ENCODE measurements around the gene HIP1R.
"Not testable (repeated sequence)": the region's sequence is repeated elsewhere in the genome, so short reads cannot be mapped to it uniquely, and the experiment has no call there.

DNA sequence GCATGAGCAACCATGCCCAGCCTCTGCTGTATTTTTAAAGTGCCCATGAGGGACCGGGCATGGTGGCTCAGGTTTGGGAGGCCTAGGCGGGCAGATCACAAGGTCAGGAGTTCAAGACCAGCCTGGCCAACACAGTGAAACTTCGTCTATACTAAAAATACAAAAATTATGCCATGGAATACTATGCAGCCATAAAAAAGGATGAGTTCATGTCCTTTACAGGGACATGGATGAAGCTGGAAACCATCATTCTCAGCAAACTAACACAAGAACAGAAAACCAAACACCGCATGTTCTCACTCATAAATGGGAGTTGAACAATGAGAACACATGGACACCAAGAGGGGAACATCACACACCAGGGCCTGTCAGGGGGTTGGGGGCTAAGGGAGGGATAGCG, 70.0 kb downstream of the HIP1R start:
- TF ChIP-seq, protein P1, sequence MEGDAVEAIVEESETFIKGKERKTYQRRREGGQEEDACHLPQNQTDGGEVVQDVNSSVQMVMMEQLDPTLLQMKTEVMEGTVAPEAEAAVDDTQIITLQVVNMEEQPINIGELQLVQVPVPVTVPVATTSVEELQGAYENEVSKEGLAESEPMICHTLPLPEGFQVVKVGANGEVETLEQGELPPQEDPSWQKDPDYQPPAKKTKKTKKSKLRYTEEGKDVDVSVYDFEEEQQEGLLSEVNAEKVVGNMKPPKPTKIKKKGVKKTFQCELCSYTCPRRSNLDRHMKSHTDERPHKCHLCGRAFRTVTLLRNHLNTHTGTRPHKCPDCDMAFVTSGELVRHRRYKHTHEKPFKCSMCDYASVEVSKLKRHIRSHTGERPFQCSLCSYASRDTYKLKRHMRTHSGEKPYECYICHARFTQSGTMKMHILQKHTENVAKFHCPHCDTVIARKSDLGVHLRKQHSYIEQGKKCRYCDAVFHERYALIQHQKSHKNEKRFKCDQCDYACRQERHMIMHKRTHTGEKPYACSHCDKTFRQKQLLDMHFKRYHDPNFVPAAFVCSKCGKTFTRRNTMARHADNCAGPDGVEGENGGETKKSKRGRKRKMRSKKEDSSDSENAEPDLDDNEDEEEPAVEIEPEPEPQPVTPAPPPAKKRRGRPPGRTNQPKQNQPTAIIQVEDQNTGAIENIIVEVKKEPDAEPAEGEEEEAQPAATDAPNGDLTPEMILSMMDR (conservative IDR thresholded peaks at IDR 0.05; ENCODE audit: low read depth, low read length): not testable (repeated sequence)
- TF ChIP-seq USF2 (IDR thresholded peaks at IDR 0.05; ENCODE audit: low read depth, low read length); CEBPB (IDR thresholded peaks at IDR 0.05; ENCODE audit: low read depth, low read length); POLR2A (IDR thresholded peaks at IDR 0.05; ENCODE audit: low read depth, low read length); FOS (IDR thresholded peaks at IDR 0.05; ENCODE audit: low read depth, low read length); MXI1 (IDR thresholded peaks at IDR 0.05; ENCODE audit: borderline replicate concordance, low read depth, low read length); MAZ (IDR thresholded peaks at IDR 0.05; ENCODE audit: borderline replicate concordance, low read depth, low read length); RCOR1 (IDR thresholded peaks at IDR 0.05; ENCODE audit: insufficient replicate concordance, low read length); CHD1 (IDR thresholded peaks at IDR 0.05; ENCODE audit: low read depth, low read length); BHLHE40 (IDR thresholded peaks at IDR 0.05; ENCODE audit: low read depth, low read length); SMC3 (IDR thresholded peaks at IDR 0.05; ENCODE audit: low read depth, low read length); RAD21 (IDR thresholded peaks at IDR 0.05; ENCODE audit: low read length): not testable (repeated sequence)
- TF ChIP-seq, protein P2, sequence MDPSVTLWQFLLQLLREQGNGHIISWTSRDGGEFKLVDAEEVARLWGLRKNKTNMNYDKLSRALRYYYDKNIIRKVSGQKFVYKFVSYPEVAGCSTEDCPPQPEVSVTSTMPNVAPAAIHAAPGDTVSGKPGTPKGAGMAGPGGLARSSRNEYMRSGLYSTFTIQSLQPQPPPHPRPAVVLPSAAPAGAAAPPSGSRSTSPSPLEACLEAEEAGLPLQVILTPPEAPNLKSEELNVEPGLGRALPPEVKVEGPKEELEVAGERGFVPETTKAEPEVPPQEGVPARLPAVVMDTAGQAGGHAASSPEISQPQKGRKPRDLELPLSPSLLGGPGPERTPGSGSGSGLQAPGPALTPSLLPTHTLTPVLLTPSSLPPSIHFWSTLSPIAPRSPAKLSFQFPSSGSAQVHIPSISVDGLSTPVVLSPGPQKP (IDR thresholded peaks at IDR 0.05; ENCODE audit: borderline replicate concordance, low read depth, low read length): not testable (repeated sequence)

Data from IMR-90 (cell line).